PC-3 (cell line): ENCODE measurements around the gene THSD7A. TPM values are rescaled to one million over a fixed set of nuclear protein-coding genes. Genes with fewer than 3 reads are reported as not detected.

Source experiments
- ATAC-seq: fragments of 200-7000 bp; cut with Tn5 transposase; 2 replicates; pipeline ENCODE4 v1.9.1; 2020; ENCODE audit warnings: mild to moderate bottlenecking, moderate library complexity
- BruUV-seq: library from RNA; stranded (reverse); fragments of 400-500 nt; replicated peaks from 2 replicates; lab custom pipeline; 2021; lab: Mats Ljungman, UMichigan
- CTCF ChIA-PET: fragments of 300-600 bp; sonication (Branson Sonifier 250); formaldehyde crosslinking; loops from one replicate; lab custom pipeline; 2022; ENCODE audit warnings: antibody characterized with exemption; lab: Charles Lee
- POLR2A ChIA-PET: fragments of 300-600 bp; sonication (Branson Sonifier 250); formaldehyde crosslinking; loops from one replicate; lab custom pipeline; 2022; ENCODE audit warnings: antibody characterized with exemption; ENCODE audit not compliant: unreplicated experiment; lab: Charles Lee
- DNase-seq: peaks from one replicate; pipeline ENCODE4 v3.0.0-alpha.2; 2015
- H2AFZ ChIP-seq: fragments of 300-600 bp; sonication (generic); 2 replicates; pipeline ENCODE4 v1.6.0; 2016; ENCODE audit warnings: antibody characterized with exemption, low read length
- H3F3A ChIP-seq: fragments of 300-600 bp; sonication (generic); one replicate; pipeline ENCODE4 v1.6.0; 2017; ENCODE audit warnings: antibody characterized with exemption, low read length, control low read depth, mild to moderate bottlenecking; ENCODE audit not compliant: unreplicated experiment
- H3K27ac ChIP-seq: fragments of 300-600 bp; sonication (generic); 2 replicates; pipeline ENCODE4 v1.5.1; 2016; ENCODE audit warnings: mild to moderate bottlenecking, low read length
- H3K27me3 ChIP-seq: fragments of 300-600 bp; sonication (generic); 2 replicates; pipeline ENCODE4 v1.6.1; 2016; ENCODE audit warnings: low read length, mixed read lengths
- H3K36me3 ChIP-seq: fragments of 300-600 bp; sonication (generic); 2 replicates; pipeline ENCODE4 v1.6.1; 2016; ENCODE audit warnings: low read depth, mixed run types, low read length, mixed read lengths
- H3K4me1 ChIP-seq: fragments of 300-600 bp; sonication (generic); 2 replicates; pipeline ENCODE4 v1.5.1; 2016; ENCODE audit warnings: low read length; ENCODE audit not compliant: insufficient read depth
- H3K4me2 ChIP-seq: fragments of 300-600 bp; sonication (generic); 2 replicates; pipeline ENCODE4 v1.6.0; 2016; ENCODE audit warnings: low read length
- H3K4me3 ChIP-seq: fragments of 300-600 bp; sonication (generic); 2 replicates; pipeline ENCODE4 v1.5.1; 2016; ENCODE audit warnings: mild to moderate bottlenecking, low read length, mixed read lengths
- H3K79me2 ChIP-seq: fragments of 300-600 bp; sonication (generic); 2 replicates; pipeline ENCODE4 v1.6.1; 2017; ENCODE audit warnings: low read length, mixed read lengths
- H3K9ac ChIP-seq: fragments of 300-600 bp; sonication (generic); 2 replicates; pipeline ENCODE4 v1.6.0; 2016; ENCODE audit warnings: mild to moderate bottlenecking, low read length
- H3K9me2 ChIP-seq: fragments of 300-600 bp; sonication (generic); replicated peaks from 2 replicates; pipeline ENCODE4 v1.6.1; 2016; ENCODE audit warnings: mixed run types, low read length, mixed read lengths
- H3K9me3 ChIP-seq: fragments of 300-600 bp; sonication (generic); 2 replicates; pipeline ENCODE4 v1.6.1; 2016; ENCODE audit warnings: low read length, mixed read lengths
- H4K20me1 ChIP-seq: fragments of 300-600 bp; sonication (generic); 2 replicates; pipeline ENCODE4 v1.6.1; 2016; ENCODE audit warnings: low read length, mixed read lengths
- CTCF ChIP-seq: fragments of 300-600 bp; sonication (generic); conservative IDR thresholded peaks from 2 replicates; pipeline ENCODE4 v1.5.1; 2017; ENCODE audit warnings: antibody characterized with exemption, low read depth, mild to moderate bottlenecking, low read length
- EZH2 ChIP-seq: fragments of 300-600 bp; sonication (generic); IDR thresholded peaks from one replicate; pipeline ENCODE4 v1.6.1; 2017; ENCODE audit warnings: antibody characterized with exemption, mild to moderate bottlenecking, low read length; ENCODE audit not compliant: unreplicated experiment
- EZH2phosphoT487 ChIP-seq: fragments of 300-600 bp; sonication (generic); IDR thresholded peaks from 2 replicates; pipeline ENCODE4 v1.6.1; 2018; ENCODE audit warnings: mild to moderate bottlenecking, antibody characterized with exemption, low read length, borderline replicate concordance
- intact Hi-C: fragments of 100-400 bp; cut with micrococcal nuclease; formaldehyde crosslinking; loops from 2 replicates; pipeline ENCODE4 v1.9.0; 2023
- total RNA-seq: library from RNA; depleted of rRNA; stranded (reverse); fragments of >200 nt; gene quantifications from 2 replicates; pipeline ENCODE4 v1.2.3, GENCODE V29; 2014

The THSD7A gene
- total RNA-seq, 1 experiment from 2014 or later, result 0.04 TPM

DNA sequence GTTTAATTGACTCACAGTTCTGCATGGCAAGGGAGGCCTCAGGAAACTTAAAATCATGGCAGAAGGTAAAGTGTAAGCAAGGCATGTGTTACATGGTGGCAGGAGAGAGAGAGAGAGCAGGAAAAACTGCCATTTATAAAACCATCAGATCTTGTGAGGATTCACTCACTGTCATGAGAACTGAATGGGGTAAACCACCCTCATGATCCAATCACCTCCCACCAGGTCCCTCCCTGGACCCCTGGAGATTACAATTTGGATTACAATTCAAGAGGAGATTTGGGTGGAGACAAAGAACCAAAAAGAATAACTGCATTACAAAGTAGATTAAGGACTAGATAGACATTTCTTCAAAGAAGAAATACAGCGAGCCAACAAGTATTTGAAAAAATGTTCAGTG is 324.1 kb downstream of the THSD7A start:
- H3K27me3 ChIP-seq, result no peaks in the 10 kb centered on the region
- ChIA-PET POLR2A (no interaction called here), CTCF (no interaction called here)
- H3K4me3 ChIP-seq, result no peak overlapping the region
- ATAC-seq (no peak), DNase-seq (no peak)
- no peaks in the 10 kb centered on the region for H3K79me2 ChIP-seq
- no peaks in the 10 kb centered on the region for H3K9me2 ChIP-seq
- no peak for TF ChIP-seq CTCF
- TF ChIP-seq EZH2phosphoT487, result no peak
- TF ChIP-seq EZH2, result no peak
- no peaks in the 10 kb centered on the region for H3K36me3 ChIP-seq
- no peaks in the 10 kb centered on the region for H4K20me1 ChIP-seq
- H3K4me2 ChIP-seq, result no peak overlapping the region
- H3K9me3 ChIP-seq, result no peaks in the 10 kb centered on the region
- H3K27ac ChIP-seq, result no peak overlapping the region
- H2AFZ ChIP-seq, result no peak overlapping the region
- no peak overlapping the region for H3K9ac ChIP-seq
- no TSS peak for BruUV-seq
- H3F3A ChIP-seq, result no peaks in the 10 kb centered on the region
- H3K4me1 ChIP-seq, result no peaks in the 10 kb centered on the region
- intact Hi-C loops, result no loop called here

DNA sequence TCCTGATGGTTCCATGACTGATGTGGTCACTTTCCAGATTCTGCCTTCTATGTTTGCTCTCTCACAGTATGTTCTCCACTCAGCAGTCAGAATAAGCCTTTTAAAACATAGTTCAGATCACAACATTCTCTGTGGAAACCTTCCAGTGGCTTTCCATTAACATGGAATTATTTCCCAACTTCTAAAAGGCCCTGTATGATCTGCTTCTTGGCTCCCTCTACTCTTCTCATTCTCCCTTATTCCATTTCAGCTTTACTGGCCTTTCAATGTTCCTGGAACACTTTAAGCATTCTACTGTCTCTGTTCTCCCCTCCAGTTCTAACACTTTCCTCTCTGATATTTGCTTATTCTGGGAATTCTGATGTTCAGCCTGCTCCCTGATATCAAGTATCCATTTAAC is 325.6 kb downstream of the THSD7A start:
- no peaks in the 10 kb centered on the region for H3K27me3 ChIP-seq
- H3K4me2 ChIP-seq, result no peak overlapping the region
- no peaks in the 10 kb centered on the region for H3F3A ChIP-seq
- H4K20me1 ChIP-seq, result no peaks in the 10 kb centered on the region
- no peaks in the 10 kb centered on the region for H3K9me2 ChIP-seq
- DNase-seq, result no peak
- no peak overlapping the region for H3K4me3 ChIP-seq
- H3K9ac ChIP-seq, result no peak overlapping the region
- CTCF ChIA-PET, result no interaction called here
- H3K4me1 ChIP-seq, result no peaks in the 10 kb centered on the region
- ATAC-seq, result no peak
- no peak overlapping the region for H3K27ac ChIP-seq
- intact Hi-C loops, result no loop called here
- H3K9me3 ChIP-seq, result no peaks in the 10 kb centered on the region
- TF ChIP-seq CTCF (no peak), EZH2 (no peak)
- H3K79me2 ChIP-seq, result no peaks in the 10 kb centered on the region
- POLR2A ChIA-PET, result no interaction called here
- BruUV-seq, result no TSS peak
- H2AFZ ChIP-seq, result no peak overlapping the region
- no peaks in the 10 kb centered on the region for H3K36me3 ChIP-seq

DNA sequence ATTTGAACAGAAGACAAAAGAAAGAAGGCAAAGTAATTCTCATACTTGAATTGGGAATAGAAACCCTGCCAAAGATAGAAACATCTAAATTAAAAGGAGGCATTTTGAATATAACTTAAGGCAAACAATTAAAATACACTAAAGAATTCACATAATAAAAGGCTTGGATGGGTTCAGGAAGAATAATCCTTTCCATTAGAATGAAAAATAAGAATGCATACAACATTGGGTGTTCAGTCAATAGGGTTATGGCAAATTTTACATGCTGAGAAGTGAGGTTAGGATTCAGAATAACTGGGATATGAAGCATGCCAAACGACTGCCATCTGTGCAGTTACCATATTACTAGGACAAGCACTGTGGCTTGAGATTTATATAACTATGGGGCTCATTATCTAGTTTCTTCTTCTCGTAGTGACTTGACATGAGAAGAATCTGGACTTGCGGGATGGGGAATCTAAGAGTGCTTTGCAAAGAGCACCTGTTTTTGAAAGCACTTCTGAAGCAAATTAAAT is 326.5 kb downstream of the THSD7A start:
- Histone ChIP-seq H3K36me3 (no peaks in the 10 kb centered on the region), H4K20me1 (no peaks in the 10 kb centered on the region), H3K9me2 (no peaks in the 10 kb centered on the region), H3K9ac (no peak overlapping the region), H3F3A (no peaks in the 10 kb centered on the region), H2AFZ (no peak overlapping the region), H3K79me2 (no peaks in the 10 kb centered on the region), H3K27ac (no peak overlapping the region), H3K4me2 (no peak overlapping the region), H3K4me1 (no peaks in the 10 kb centered on the region), H3K4me3 (no peak overlapping the region), H3K27me3 (no peaks in the 10 kb centered on the region), H3K9me3 (no peaks in the 10 kb centered on the region)
- TF ChIP-seq EZH2, result no peak
- no peak for TF ChIP-seq CTCF
- no peak for TF ChIP-seq EZH2phosphoT487
- CTCF ChIA-PET, result no interaction called here
- DNase-seq (no peak), ATAC-seq (no peak)
- no TSS peak for BruUV-seq
- POLR2A ChIA-PET, result no interaction called here
- intact Hi-C loops, result no loop called here
